ENCODE data around the gene GAGE10. TPM values are rescaled to one million over a fixed set of nuclear protein-coding genes. Genes with fewer than 3 reads are reported as not detected.

GAGE10 gene
- total RNA-seq, 2 donors from 2014 or later = not detected

DNA sequence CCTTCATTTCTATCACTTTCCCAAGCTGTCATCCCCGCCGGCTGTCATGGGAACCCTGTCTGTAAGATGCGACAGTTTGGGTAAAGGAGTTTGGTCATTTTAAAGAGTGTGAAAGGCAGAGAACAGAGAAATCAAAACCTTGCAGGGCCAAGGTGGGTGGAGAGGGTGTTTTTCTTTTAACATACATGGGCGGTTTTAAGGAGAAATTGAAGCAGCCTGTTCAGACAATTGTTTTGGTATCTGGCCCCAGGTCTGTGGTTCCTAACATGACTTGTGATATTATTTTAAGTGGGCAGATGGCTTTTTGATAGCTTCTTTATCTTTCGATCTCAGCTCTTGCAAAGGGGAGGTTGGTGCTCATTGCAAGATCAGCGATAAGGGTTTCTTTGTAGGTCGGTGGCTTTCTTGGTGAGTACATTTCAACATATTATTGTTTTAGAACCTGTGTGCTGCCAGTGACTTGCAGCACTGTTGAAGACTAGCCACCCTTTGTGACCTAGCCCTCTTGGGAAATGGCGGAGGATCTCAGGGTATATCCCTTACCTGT is 30.2 kb upstream of the GAGE10 start:
- no peaks in the 10 kb centered on the region for H3K36me3 ChIP-seq (ENCODE audit: control insufficient read depth, insufficient read depth, low read length)
- H3K9me3 ChIP-seq (ENCODE audit: control insufficient read depth, low read length) = no peaks in the 10 kb centered on the region
- no peaks in the 10 kb centered on the region for H3K27me3 ChIP-seq (ENCODE audit: control insufficient read depth, insufficient read depth, low read length, poor library complexity, severe bottlenecking)
- DNase-seq = peak; percentile 6
- no peak overlapping the region for H3K4me3 Mint-ChIP-seq
- H3K4me1 ChIP-seq (ENCODE audit: control insufficient read depth, insufficient read depth, low read length) = peaks cover 2% of the 10 kb centered on the region
- H3K27me3 Mint-ChIP-seq (ENCODE audit: insufficient read depth) = no peaks in the 10 kb centered on the region
- H3K27ac ChIP-seq (ENCODE audit: low read depth, low read length) = no peak overlapping the region
- no peak overlapping the region for H3K27ac Mint-ChIP-seq
- H3K9me3 Mint-ChIP-seq = peaks cover 67% of the 10 kb centered on the region
- WGBS, 2 experiments (ENCODE audit: insufficient coverage in 1 of 2, insufficient read length in 1 of 2) = 90 to 100% methylated on average over 1 to 8 of the region's 8 CpGs
- H3K4me1 Mint-ChIP-seq = peaks cover 6% of the 10 kb centered on the region
- H3K4me3 ChIP-seq (ENCODE audit: low read length) = no peak overlapping the region
- no peak overlapping the region for H3K9ac ChIP-seq (ENCODE audit: extremely low read depth, low read length, poor library complexity, severe bottlenecking)
- TF ChIP-seq, protein P1, sequence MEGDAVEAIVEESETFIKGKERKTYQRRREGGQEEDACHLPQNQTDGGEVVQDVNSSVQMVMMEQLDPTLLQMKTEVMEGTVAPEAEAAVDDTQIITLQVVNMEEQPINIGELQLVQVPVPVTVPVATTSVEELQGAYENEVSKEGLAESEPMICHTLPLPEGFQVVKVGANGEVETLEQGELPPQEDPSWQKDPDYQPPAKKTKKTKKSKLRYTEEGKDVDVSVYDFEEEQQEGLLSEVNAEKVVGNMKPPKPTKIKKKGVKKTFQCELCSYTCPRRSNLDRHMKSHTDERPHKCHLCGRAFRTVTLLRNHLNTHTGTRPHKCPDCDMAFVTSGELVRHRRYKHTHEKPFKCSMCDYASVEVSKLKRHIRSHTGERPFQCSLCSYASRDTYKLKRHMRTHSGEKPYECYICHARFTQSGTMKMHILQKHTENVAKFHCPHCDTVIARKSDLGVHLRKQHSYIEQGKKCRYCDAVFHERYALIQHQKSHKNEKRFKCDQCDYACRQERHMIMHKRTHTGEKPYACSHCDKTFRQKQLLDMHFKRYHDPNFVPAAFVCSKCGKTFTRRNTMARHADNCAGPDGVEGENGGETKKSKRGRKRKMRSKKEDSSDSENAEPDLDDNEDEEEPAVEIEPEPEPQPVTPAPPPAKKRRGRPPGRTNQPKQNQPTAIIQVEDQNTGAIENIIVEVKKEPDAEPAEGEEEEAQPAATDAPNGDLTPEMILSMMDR (conservative IDR thresholded peaks at IDR 0.05) = no peak
- H3K36me3 Mint-ChIP-seq (ENCODE audit: low read depth) = peaks cover 7% of the 10 kb centered on the region

DNA sequence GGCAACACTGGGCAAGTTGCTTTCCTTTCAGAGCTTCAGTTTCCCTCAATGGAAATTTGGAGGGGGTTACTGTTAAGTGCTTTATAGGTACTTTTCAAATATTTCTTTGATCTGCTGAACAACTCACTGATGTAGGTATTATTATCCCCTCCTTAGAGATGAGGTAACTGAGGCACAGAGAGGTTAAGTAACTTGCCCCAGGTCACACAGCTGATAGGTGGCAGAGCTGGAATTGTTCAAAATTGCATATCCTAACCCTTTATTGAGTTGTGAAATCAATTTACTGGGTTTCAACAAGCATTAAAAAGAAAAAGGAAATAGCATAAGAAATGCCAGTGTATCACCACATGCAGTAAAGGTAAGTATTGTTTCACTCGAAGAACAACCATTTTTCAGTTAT is 27.2 kb upstream of the GAGE10 start:
- H3K27ac Mint-ChIP-seq = no peak overlapping the region
- no peak overlapping the region for H3K4me3 Mint-ChIP-seq
- no peaks in the 10 kb centered on the region for H3K27me3 Mint-ChIP-seq (ENCODE audit: insufficient read depth)
- TF ChIP-seq, protein P1 (conservative IDR thresholded peaks at IDR 0.05) = no peak
- DNase-seq = no peak
- H3K27me3 ChIP-seq (ENCODE audit: control insufficient read depth, insufficient read depth, low read length, poor library complexity, severe bottlenecking) = no peaks in the 10 kb centered on the region
- WGBS, 2 experiments (ENCODE audit: insufficient coverage in 1 of 2, insufficient read length in 1 of 2) = 80% methylated on average over 1 of the region's 1 CpG; no CpG with 5 or more reads in 1 of the 2 experiments
- no peak overlapping the region for H3K27ac ChIP-seq (ENCODE audit: low read depth, low read length)
- no peaks in the 10 kb centered on the region for H3K4me1 ChIP-seq (ENCODE audit: control insufficient read depth, insufficient read depth, low read length)
- peaks cover 2% of the 10 kb centered on the region for H3K36me3 Mint-ChIP-seq (ENCODE audit: low read depth)
- H3K36me3 ChIP-seq (ENCODE audit: control insufficient read depth, insufficient read depth, low read length) = no peaks in the 10 kb centered on the region
- no peaks in the 10 kb centered on the region for H3K9me3 ChIP-seq (ENCODE audit: control insufficient read depth, low read length)
- H3K9ac ChIP-seq (ENCODE audit: extremely low read depth, low read length, poor library complexity, severe bottlenecking) = no peak overlapping the region
- H3K4me1 Mint-ChIP-seq = peaks cover 6% of the 10 kb centered on the region
- peaks cover 73% of the 10 kb centered on the region for H3K9me3 Mint-ChIP-seq
- no peak overlapping the region for H3K4me3 ChIP-seq (ENCODE audit: low read length)

DNA sequence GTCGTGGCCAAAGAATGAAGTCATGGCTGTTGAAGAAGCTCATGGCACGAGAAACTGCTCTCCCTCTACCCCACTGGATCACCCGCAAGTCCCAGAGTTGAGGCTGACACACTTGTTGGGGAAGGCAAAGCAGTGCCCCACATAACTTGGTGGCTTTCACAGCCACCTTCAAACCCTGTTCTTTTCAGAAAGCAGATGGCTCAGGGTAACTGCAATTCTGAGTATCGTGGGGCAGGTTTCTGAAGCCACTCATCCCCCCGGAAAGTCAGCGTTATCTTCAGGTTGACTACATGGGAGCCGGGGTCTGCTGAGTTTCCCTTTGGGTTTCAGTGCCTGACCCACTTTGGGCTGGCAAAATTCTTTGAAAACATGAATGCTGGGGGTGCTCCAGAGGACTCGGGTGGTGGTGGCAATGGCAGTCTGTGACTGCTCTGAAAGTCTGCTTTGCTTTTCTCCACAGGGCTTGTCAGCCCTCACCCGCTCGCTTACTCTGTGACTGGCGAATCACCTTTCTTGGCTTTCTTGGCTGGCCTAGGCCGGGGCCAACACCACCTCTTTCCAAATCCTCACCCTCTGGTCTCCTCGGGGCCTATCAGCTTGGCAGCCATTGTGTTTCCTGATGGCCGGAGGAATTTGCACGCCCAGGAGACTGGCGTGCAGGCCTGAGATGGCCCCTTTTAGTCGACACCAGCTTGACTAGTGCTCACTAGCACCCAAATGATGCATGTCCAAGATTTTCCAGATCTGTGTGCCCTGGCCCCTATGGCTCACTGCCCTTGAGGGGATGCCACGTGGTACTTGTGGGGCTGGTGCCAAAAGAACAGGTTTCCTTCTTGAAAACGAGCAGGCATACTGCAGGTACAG is 26.5 kb upstream of the GAGE10 start:
- H3K9me3 ChIP-seq (ENCODE audit: control insufficient read depth, low read length) = no peaks in the 10 kb centered on the region

More for the DNA sequence above, 26.5 kb upstream of the GAGE10 start:
- H3K4me1 ChIP-seq (ENCODE audit: control insufficient read depth, insufficient read depth, low read length) = no peaks in the 10 kb centered on the region
- no peaks in the 10 kb centered on the region for H3K36me3 Mint-ChIP-seq (ENCODE audit: low read depth)
- H3K27ac ChIP-seq (ENCODE audit: low read depth, low read length) = no peak overlapping the region
- no peak overlapping the region for H3K9ac ChIP-seq (ENCODE audit: extremely low read depth, low read length, poor library complexity, severe bottlenecking)
- H3K4me3 Mint-ChIP-seq = no peak overlapping the region
- H3K27ac Mint-ChIP-seq = no peak overlapping the region
- TF ChIP-seq, protein P1 (conservative IDR thresholded peaks at IDR 0.05) = no peak
- H3K27me3 Mint-ChIP-seq (ENCODE audit: insufficient read depth) = no peaks in the 10 kb centered on the region
- peaks cover 74% of the 10 kb centered on the region for H3K9me3 Mint-ChIP-seq
- no peak for DNase-seq
- H3K27me3 ChIP-seq (ENCODE audit: control insufficient read depth, insufficient read depth, low read length, poor library complexity, severe bottlenecking) = no peaks in the 10 kb centered on the region
- no peak overlapping the region for H3K4me3 ChIP-seq (ENCODE audit: low read length)
- peaks cover 6% of the 10 kb centered on the region for H3K4me1 Mint-ChIP-seq
- 94 to 100% methylated on average over 4 to 19 of the region's 19 CpGs for WGBS, 2 experiments (ENCODE audit: insufficient coverage in 1 of 2, insufficient read length in 1 of 2)
- no peaks in the 10 kb centered on the region for H3K36me3 ChIP-seq (ENCODE audit: control insufficient read depth, insufficient read depth, low read length)

Data from endodermal cell (in vitro differentiated cells).